GM19463 (cell line): ENCODE results near the gene OR51E1.

Experiments used
- ATAC-seq: cut with Tn5 transposase; IDR thresholded peaks from one replicate; pipeline ENCODE4 v1.9.1; 2021; ENCODE audit warnings: mild to moderate bottlenecking, moderate library complexity; ENCODE audit not compliant: unreplicated experiment

OR51E1 gene

GRCh38 chr11:4704790-4705334 is 61.1 kb downstream of the OR51E1 start:
- no peak for ATAC-seq
